Measurements from ENCODE around the gene MAST3.

DNA sequence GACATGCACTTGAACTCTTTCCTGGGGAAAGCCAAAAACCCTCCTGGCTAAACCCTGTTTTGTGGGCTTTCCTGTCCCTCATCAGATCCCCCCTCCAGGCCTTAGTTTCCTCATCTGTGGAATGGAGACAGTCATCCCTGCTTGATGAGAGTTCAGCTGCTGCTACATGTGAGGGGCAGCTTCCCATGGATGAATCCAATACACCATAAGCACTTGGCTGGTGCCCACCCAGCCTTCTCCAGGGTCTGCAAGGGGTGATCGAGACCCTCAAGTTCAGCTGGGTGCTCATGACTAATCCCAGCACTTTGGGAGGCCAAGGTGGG is 32.4 kb upstream of the MAST3 start:
- TF ChIP-seq POLR2AphosphoS5 (IDR thresholded peaks at IDR 0.05; ENCODE audit: insufficient read depth, low read depth, low read length), result no peak
- TF ChIP-seq EZH2 (IDR thresholded peaks at IDR 0.05; ENCODE audit: borderline replicate concordance, low read depth, low read length, severe bottlenecking), result no peak
- no peak for TF ChIP-seq POLR2A (IDR thresholded peaks at IDR 0.05; ENCODE audit: low read depth, low read length)
- TF ChIP-seq, protein P1, sequence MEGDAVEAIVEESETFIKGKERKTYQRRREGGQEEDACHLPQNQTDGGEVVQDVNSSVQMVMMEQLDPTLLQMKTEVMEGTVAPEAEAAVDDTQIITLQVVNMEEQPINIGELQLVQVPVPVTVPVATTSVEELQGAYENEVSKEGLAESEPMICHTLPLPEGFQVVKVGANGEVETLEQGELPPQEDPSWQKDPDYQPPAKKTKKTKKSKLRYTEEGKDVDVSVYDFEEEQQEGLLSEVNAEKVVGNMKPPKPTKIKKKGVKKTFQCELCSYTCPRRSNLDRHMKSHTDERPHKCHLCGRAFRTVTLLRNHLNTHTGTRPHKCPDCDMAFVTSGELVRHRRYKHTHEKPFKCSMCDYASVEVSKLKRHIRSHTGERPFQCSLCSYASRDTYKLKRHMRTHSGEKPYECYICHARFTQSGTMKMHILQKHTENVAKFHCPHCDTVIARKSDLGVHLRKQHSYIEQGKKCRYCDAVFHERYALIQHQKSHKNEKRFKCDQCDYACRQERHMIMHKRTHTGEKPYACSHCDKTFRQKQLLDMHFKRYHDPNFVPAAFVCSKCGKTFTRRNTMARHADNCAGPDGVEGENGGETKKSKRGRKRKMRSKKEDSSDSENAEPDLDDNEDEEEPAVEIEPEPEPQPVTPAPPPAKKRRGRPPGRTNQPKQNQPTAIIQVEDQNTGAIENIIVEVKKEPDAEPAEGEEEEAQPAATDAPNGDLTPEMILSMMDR (IDR thresholded peaks at IDR 0.05; ENCODE audit: extremely low read depth in 1 of 2, insufficient read depth in 1 of 2, low read depth in 1 of 2, low read length in 2 of 2), result no peak
- no peak for TF ChIP-seq MYC (IDR thresholded peaks at IDR 0.05; ENCODE audit: low read depth, low read length)
- no peak for TF ChIP-seq MAX (IDR thresholded peaks at IDR 0.05; ENCODE audit: insufficient read depth, insufficient read length)
- no peak for TF ChIP-seq JUN (IDR thresholded peaks at IDR 0.05; ENCODE audit: borderline replicate concordance, insufficient read depth, insufficient read length, low read depth)
- no peak for TF ChIP-seq FOS (IDR thresholded peaks at IDR 0.05; ENCODE audit: borderline replicate concordance, insufficient read depth, low read length)

All from endothelial cell of umbilical vein (primary cell).